C4-2B (cell line): ENCODE measurements around the gene LDLR.
A peak's percentile ranks its signal among the peaks of the same experiment; 100 is the strongest.
"Not testable (repeated sequence)": the region's sequence is repeated elsewhere in the genome, so short reads cannot be mapped to it uniquely, and the experiment has no call there.

Experiments used
- H3K27ac ChIP-seq: fragments of 450-650 bp; 2 replicates; pipeline ENCODE4 v1.5.1; 2017
- ZFX ChIP-seq: fragments of 450-650 bp; IDR thresholded peaks from 2 replicates; pipeline ENCODE4 v1.6.1; 2017
- TF ChIP-seq, protein P1 (sequence below): fragments of 450-650 bp; conservative IDR thresholded peaks from 2 replicates; pipeline ENCODE4 v1.5.1; 2017; ENCODE audit warnings: mild to moderate bottlenecking

The LDLR gene

GRCh38 chr19:11154683-11155047, 65.4 kb downstream of the LDLR start:
- H3K27ac ChIP-seq = peak overlapping the region; percentile 91
- TF ChIP-seq ZFX = no peak

- peak within 1 kb of the TSS; percentile 91 for H3K27ac ChIP-seq
- TF ChIP-seq, protein P1, sequence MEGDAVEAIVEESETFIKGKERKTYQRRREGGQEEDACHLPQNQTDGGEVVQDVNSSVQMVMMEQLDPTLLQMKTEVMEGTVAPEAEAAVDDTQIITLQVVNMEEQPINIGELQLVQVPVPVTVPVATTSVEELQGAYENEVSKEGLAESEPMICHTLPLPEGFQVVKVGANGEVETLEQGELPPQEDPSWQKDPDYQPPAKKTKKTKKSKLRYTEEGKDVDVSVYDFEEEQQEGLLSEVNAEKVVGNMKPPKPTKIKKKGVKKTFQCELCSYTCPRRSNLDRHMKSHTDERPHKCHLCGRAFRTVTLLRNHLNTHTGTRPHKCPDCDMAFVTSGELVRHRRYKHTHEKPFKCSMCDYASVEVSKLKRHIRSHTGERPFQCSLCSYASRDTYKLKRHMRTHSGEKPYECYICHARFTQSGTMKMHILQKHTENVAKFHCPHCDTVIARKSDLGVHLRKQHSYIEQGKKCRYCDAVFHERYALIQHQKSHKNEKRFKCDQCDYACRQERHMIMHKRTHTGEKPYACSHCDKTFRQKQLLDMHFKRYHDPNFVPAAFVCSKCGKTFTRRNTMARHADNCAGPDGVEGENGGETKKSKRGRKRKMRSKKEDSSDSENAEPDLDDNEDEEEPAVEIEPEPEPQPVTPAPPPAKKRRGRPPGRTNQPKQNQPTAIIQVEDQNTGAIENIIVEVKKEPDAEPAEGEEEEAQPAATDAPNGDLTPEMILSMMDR = no peak
- TF ChIP-seq ZFX = no peak
These were observed 66.3 kb downstream of the LDLR start, which contains the start of gene SPC24 for GRCh38 chr19:11155373-11156120. Gene SPC24 (minus strand): TSS chr19:11155782. CDS start chr19:11155776, 6 bp downstream.

GRCh38 chr19:11159598-11160439, 70.6 kb downstream of the LDLR start:
- TF ChIP-seq, protein P1 = no peak
- no peak for TF ChIP-seq ZFX
- H3K27ac ChIP-seq = no peak overlapping the region

DNA sequence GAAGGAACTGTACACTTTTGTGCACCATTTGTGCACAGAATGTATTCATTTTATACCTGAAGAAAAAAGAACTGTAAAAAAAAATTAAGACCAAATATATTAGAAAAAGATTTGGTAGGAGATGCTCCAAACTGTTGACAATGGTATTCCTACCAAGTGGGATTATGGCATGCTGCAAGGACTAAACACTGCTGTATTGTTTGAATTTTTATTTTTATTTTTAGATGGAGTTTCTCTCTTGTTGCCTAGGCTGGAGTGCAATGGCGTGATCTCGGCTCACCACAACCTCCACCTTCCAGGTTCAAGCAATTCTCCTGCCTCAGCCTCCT, 71.1 kb downstream of the LDLR start:
- not testable (repeated sequence) for H3K27ac ChIP-seq

DNA sequence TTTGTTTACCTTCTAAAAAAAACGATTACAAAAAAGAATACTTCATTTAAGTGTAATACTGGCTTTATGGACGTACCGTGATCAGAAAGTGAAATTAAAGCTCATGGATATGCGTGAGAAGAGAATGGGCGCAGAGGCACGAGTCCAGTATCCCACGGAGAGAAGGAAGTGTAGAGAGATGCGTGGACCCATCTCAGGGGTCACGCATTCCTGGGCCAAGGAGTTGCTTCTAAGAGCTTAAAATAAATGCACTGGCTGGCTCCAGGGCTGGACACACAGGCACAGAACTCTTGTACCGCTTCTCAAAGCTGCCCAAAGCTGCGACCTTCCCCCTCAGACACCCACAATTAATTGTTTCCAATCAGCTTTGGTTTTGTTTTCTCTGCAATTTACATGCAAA, 75.0 kb downstream of the LDLR start:
- no peak for TF ChIP-seq ZFX
- TF ChIP-seq, protein P1 = no peak
- H3K27ac ChIP-seq = no peak overlapping the region

DNA sequence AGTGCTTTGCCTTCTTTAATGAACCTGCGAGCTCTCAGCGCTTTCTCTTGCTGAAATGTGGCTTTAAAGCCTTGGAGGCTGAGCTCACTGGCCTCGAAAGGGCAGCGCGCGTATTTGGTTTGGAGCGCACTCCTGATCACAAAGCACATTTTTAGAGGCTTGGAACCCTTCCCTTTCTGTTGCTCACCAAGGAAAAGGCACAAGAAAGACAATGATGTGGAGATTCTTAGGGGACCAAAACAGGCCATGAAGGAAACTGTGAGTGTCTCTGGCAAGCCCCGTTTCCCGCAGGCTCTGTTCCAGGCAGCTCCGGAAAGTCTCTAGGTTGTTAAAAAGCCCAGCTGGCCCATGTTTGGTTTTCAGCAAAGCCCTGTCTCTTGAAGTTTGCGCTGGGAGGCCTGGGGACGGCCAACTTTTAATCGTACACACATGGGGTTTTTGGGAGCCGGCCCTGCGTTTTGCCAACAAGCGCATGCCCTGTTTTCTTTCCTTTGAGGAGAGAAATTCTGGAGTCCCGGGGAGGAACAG, 75.7 kb downstream of the LDLR start:
- TF ChIP-seq, protein P1 = no peak
- no peak for TF ChIP-seq ZFX
- H3K27ac ChIP-seq = no peak overlapping the region

GRCh38 chr19:11165486-11166030, 76.3 kb downstream of the LDLR start:
- TF ChIP-seq ZFX = no peak
- TF ChIP-seq, protein P1 = no peak
- H3K27ac ChIP-seq = no peak overlapping the region
